Astrocyte (in vitro differentiated cells and primary cell): Measurements from ENCODE around the gene ZNF621. TPM values are rescaled to one million over a fixed set of nuclear protein-coding genes. Genes with fewer than 3 reads are reported as not detected.
A peak's percentile ranks its signal among the peaks of the same experiment; 100 is the strongest.

Experiments used
- DNase-seq: peaks from one replicate; pipeline ENCODE4 v3.0.0-alpha.2; 2010; ENCODE audit warnings: low read depth
- FAIRE-seq: peaks from 2 replicates; lab custom pipeline; 2011; peaks lifted over from hg19 to GRCh38; lab: Jason Lieb, UNC
- H2AFZ ChIP-seq: 2 replicates; pipeline ENCODE4 v1.6.0; 2012; ENCODE audit warnings: low read depth, low read length, inconsistent platforms
- H3K27ac ChIP-seq: 2 replicates; pipeline ENCODE4 v1.5.1; 2011; ENCODE audit warnings: low read depth, low read length, inconsistent platforms
- H3K27me3 ChIP-seq: 2 replicates; pipeline ENCODE4 v1.6.0; 2011; ENCODE audit warnings: low read length, inconsistent platforms; ENCODE audit not compliant: insufficient read depth
- H3K36me3 ChIP-seq: 2 replicates; pipeline ENCODE4 v1.5.1; 2011; ENCODE audit warnings: low read length, inconsistent platforms; ENCODE audit not compliant: insufficient read depth
- H3K4me1 ChIP-seq: 2 replicates; pipeline ENCODE4 v1.5.1; 2011; ENCODE audit warnings: low read length, inconsistent platforms; ENCODE audit not compliant: insufficient read depth
- H3K4me2 ChIP-seq: 2 replicates; pipeline ENCODE4 v1.6.0; 2012; ENCODE audit warnings: low read length, inconsistent platforms
- H3K4me3 ChIP-seq: 2 replicates; pipeline ENCODE4 v1.5.1; 2011; ENCODE audit warnings: low read depth, mild to moderate bottlenecking, low read length, inconsistent platforms; ENCODE audit not compliant: insufficient read depth
- H3K79me2 ChIP-seq: 2 replicates; pipeline ENCODE4 v1.6.0; 2012; ENCODE audit warnings: mild to moderate bottlenecking, low read length, inconsistent platforms; ENCODE audit not compliant: insufficient read depth
- H3K9ac ChIP-seq: 2 replicates; pipeline ENCODE4 v1.6.0; 2012; ENCODE audit warnings: mild to moderate bottlenecking, low read length, inconsistent platforms
- H3K9me3 ChIP-seq: 2 replicates; pipeline ENCODE4 v1.5.1; 2012; ENCODE audit warnings: low read depth, mild to moderate bottlenecking, low read length, inconsistent platforms; ENCODE audit not compliant: insufficient read depth
- H4K20me1 ChIP-seq: 2 replicates; pipeline ENCODE4 v1.6.0; 2012; ENCODE audit warnings: low read length, inconsistent platforms; ENCODE audit not compliant: insufficient read depth
- H3K27ac Mint-ChIP-seq: one replicate; pipeline ENCODE4 v1.8.0; 2021; ENCODE audit warnings: mild to moderate bottlenecking, mixed read lengths; ENCODE audit not compliant: unreplicated experiment
- H3K27me3 Mint-ChIP-seq: one replicate; pipeline ENCODE4 v1.8.0; 2021; ENCODE audit warnings: low read depth, mixed read lengths; ENCODE audit not compliant: unreplicated experiment
- H3K36me3 Mint-ChIP-seq: one replicate; pipeline ENCODE4 v1.8.0; 2021; ENCODE audit warnings: low read depth, mixed read lengths; ENCODE audit not compliant: unreplicated experiment
- H3K4me1 Mint-ChIP-seq: one replicate; pipeline ENCODE4 v1.8.0; 2021; ENCODE audit warnings: low read depth, mixed read lengths; ENCODE audit not compliant: unreplicated experiment
- H3K4me3 Mint-ChIP-seq: one replicate; pipeline ENCODE4 v1.8.0; 2021; ENCODE audit warnings: mild to moderate bottlenecking, moderate library complexity, mixed read lengths; ENCODE audit not compliant: unreplicated experiment
- H3K9me3 Mint-ChIP-seq: one replicate; pipeline ENCODE4 v1.8.0; 2021; ENCODE audit warnings: mild to moderate bottlenecking, mixed read lengths; ENCODE audit not compliant: unreplicated experiment
- CTCF ChIP-seq: IDR thresholded peaks from 2 replicates; pipeline ENCODE4 v1.5.1; 2011; ENCODE audit warnings: low read depth, mild to moderate bottlenecking, inconsistent platforms, low read length, moderate library complexity; ENCODE audit not compliant: insufficient read depth
- EZH2 ChIP-seq: IDR thresholded peaks from 2 replicates; pipeline ENCODE4 v1.6.1; 2012; ENCODE audit warnings: mild to moderate bottlenecking, low read length, inconsistent platforms; ENCODE audit not compliant: insufficient read depth
- total RNA-seq: library from RNA; stranded (reverse); gene quantifications from 2 replicates; pipeline ENCODE4 v1.2.1, GENCODE V29; 2021

ZNF621 gene
- total RNA-seq, 1 donor from 2014 or later, result 28.9 TPM

- H3K4me1 ChIP-seq, result peaks cover 5% of the 10 kb centered on the region
- no peak overlapping the region for H3K4me3 ChIP-seq
- Mint-ChIP-seq H3K4me1 (peaks cover 1% of the 10 kb centered on the region), H3K9me3 (no peaks in the 10 kb centered on the region), H3K27ac (no peak overlapping the region), H3K4me3 (no peak overlapping the region), H3K36me3 (no peaks in the 10 kb centered on the region), H3K27me3 (peaks cover 17% of the 10 kb centered on the region)
- H3K27ac ChIP-seq, result no peak overlapping the region
- H3K4me2 ChIP-seq, result no peak overlapping the region
- H3K79me2 ChIP-seq, result no peaks in the 10 kb centered on the region
- peaks cover 20% of the 10 kb centered on the region for H3K27me3 ChIP-seq
- no peaks in the 10 kb centered on the region for H4K20me1 ChIP-seq
- H3K36me3 ChIP-seq, result no peaks in the 10 kb centered on the region
- peak; percentile 52 for DNase-seq
- no peak for FAIRE-seq
- no peak overlapping the region for H2AFZ ChIP-seq
- H3K9ac ChIP-seq, result no peak overlapping the region
- no peak for TF ChIP-seq EZH2
- no peak for TF ChIP-seq CTCF
- H3K9me3 ChIP-seq, result no peaks in the 10 kb centered on the region
Observed at GRCh38 chr3:40576396-40576795, 51.6 kb downstream of the ZNF621 start.

DNA sequence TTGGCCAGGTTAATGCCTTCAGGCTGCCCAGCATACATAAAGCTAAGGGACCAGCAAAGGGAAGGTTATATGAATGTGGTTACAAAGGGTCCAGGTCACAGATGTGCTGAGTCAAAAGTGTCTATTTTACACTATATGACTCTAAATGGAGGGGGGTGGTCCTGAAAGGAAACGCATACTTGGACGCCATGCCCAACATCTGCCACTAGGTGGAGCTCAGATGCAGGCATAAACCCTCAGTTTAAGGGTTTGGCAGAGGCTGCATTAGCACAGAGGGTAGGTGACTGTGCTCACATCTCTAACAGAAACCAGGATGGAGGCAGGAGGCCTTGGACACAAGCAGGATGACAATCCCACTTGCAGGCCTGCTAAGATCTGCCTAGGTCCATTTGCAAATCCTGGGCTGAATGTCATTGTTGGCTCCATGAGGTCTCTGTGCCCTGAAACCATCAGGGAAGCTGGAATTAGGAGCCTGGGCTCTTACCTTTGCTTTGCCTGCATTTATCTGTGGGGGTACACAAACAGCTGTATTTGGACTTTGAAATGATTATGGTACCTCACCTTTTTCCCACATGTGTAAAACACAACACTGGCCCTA lies 55.8 kb downstream of the ZNF621 start:
- no peaks in the 10 kb centered on the region for H3K9me3 Mint-ChIP-seq
- no peak overlapping the region for H2AFZ ChIP-seq
- H3K79me2 ChIP-seq, result no peaks in the 10 kb centered on the region
- H3K36me3 ChIP-seq, result no peaks in the 10 kb centered on the region
- no peak overlapping the region for H3K27ac ChIP-seq
- DNase-seq (peak; percentile 45), FAIRE-seq (no peak)
- H3K4me3 ChIP-seq, result no peak overlapping the region
- no peaks in the 10 kb centered on the region for H4K20me1 ChIP-seq
- no peaks in the 10 kb centered on the region for H3K4me1 ChIP-seq
- TF ChIP-seq CTCF (peak; percentile 98), EZH2 (no peak)
- no peaks in the 10 kb centered on the region for H3K9me3 ChIP-seq
- H3K4me1 Mint-ChIP-seq, result peaks cover 19% of the 10 kb centered on the region
- no peak overlapping the region for H3K27ac Mint-ChIP-seq
- no peak overlapping the region for H3K4me2 ChIP-seq
- H3K9ac ChIP-seq, result no peak overlapping the region
- H3K27me3 Mint-ChIP-seq, result peaks cover 15% of the 10 kb centered on the region
- peaks cover 30% of the 10 kb centered on the region for H3K27me3 ChIP-seq
- H3K4me3 Mint-ChIP-seq, result no peak overlapping the region
- H3K36me3 Mint-ChIP-seq, result no peaks in the 10 kb centered on the region

DNA sequence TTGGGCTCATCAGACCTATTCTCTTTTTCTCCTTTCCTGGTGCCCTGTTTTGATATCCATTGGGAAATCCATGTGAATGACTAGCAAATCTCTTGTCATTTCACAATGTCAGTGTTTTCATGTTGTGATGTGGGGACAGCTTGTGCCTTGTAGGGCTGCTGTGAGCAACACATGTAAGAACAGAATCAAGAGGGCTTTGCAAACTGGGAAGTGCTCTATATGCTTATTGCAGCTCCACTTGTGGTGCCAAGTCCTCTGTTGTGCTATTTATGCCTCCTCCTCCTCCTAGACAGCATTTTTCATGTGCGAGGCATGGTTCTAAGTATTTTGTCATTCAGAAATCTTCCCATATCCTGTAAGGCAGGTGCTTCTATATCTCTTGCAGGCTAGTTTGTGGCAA lies 56.4 kb downstream of the ZNF621 start:
- H3K4me3 Mint-ChIP-seq, result no peak overlapping the region
- Histone ChIP-seq H3K4me3 (no peak overlapping the region), H3K79me2 (no peaks in the 10 kb centered on the region), H3K36me3 (no peaks in the 10 kb centered on the region), H3K27ac (no peak overlapping the region), H3K9me3 (no peaks in the 10 kb centered on the region), H3K27me3 (peaks cover 36% of the 10 kb centered on the region), H3K4me2 (no peak overlapping the region), H2AFZ (no peak overlapping the region), H4K20me1 (no peaks in the 10 kb centered on the region), H3K4me1 (no peaks in the 10 kb centered on the region), H3K9ac (no peak overlapping the region)
- H3K9me3 Mint-ChIP-seq, result no peaks in the 10 kb centered on the region
- H3K4me1 Mint-ChIP-seq, result peaks cover 19% of the 10 kb centered on the region
- FAIRE-seq, result no peak
- H3K27me3 Mint-ChIP-seq, result peaks cover 16% of the 10 kb centered on the region
- no peak overlapping the region for H3K27ac Mint-ChIP-seq
- DNase-seq, result no peak
- TF ChIP-seq CTCF (no peak), EZH2 (no peak)
- no peaks in the 10 kb centered on the region for H3K36me3 Mint-ChIP-seq
